Measurements from ENCODE around the gene COQ10A. TPM values are rescaled to one million over a fixed set of nuclear protein-coding genes. Genes with fewer than 3 reads are reported as not detected.

The COQ10A gene
- total RNA-seq, 6 experiments from 2014 or later, result 5.5 to 25.1 (median 13.0) TPM

- no peak for DNase-seq
- H3K36me3 ChIP-seq, result peaks cover 0 to 44% (median 21%) of the 10 kb centered on the region in 4 donors
- no peak for ATAC-seq
- TF ChIP-seq CTCF (IDR thresholded peaks at IDR 0.05) (no peak), POLR2A (IDR thresholded peaks at IDR 0.05) (no peak)
- no peak overlapping the region for H3K27ac ChIP-seq
- no peaks in the 10 kb centered on the region for H3K9me3 ChIP-seq
- no peak overlapping the region for H3K4me3 ChIP-seq
- WGBS (ENCODE audit: insufficient coverage, low coverage, low lambda C conversion rate, missing lambda C conversion rate), result 91% methylated on average over 3 of the region's 3 CpGs
- intact Hi-C loops (cut with DNase I), result no loop called here
- peaks cover 0 to 13% (median 5%) of the 10 kb centered on the region in 4 donors for H3K4me1 ChIP-seq
- no peaks in the 10 kb centered on the region for H3K27me3 ChIP-seq
Observed at GRCh38 chr12:56317675-56318074, 50.9 kb downstream of the COQ10A start.

Other genes starting within 250 kb of the COQ10A start
- gene IKZF4, start 245.9 kb upstream of the COQ10A start, total RNA-seq, result 1 to 10 TPM in 5 of 6 experiments, under 1 TPM in 1; 0.99 to 2.6 (median 2.3) TPM
- gene RPS26, start 225.0 kb upstream of the COQ10A start, total RNA-seq, result 100 to 1,000 TPM in 2 of 6 experiments, 10 to 100 TPM in 4; 17.2 to 600 (median 24.9) TPM
- gene ERBB3, start 186.8 kb upstream of the COQ10A start, total RNA-seq, result 100 to 1,000 TPM in 1 of 6 experiments, 10 to 100 TPM in 5; 39.1 to 139 (median 66.9) TPM
- gene PA2G4, start 162.4 kb upstream of the COQ10A start, total RNA-seq, result 10 to 100 TPM; 29.7 to 82.4 (median 36.6) TPM
- gene RPL41, start 150.3 kb upstream of the COQ10A start, total RNA-seq, result 1,000 to 10,000 TPM in 4 of 6 experiments, 100 to 1,000 TPM in 2; 516 to 1,547 (median 1,257) TPM
- gene ZC3H10, start 148.7 kb upstream of the COQ10A start, total RNA-seq, result 1 to 10 TPM; 1.7 to 5.4 (median 3.2) TPM
- 100 to 1,000 TPM in 1 of 6 experiments, 10 to 100 TPM in 5; 56.5 to 117 (median 70.3) TPM for gene ESYT1, start 138.7 kb upstream of the COQ10A start, total RNA-seq
- 10 to 100 TPM in 5 of 6 experiments, 1 to 10 TPM in 1; 4.9 to 18.7 (median 12.6) TPM for gene MYL6B, start 114.4 kb upstream of the COQ10A start, total RNA-seq
- 100 to 1,000 TPM; 409 to 644 (median 490) TPM for gene MYL6, start 108.6 kb upstream of the COQ10A start, total RNA-seq
- gene SMARCC2, start 77.5 kb upstream of the COQ10A start, total RNA-seq, result 10 to 100 TPM; 17.9 to 40.8 (median 25.7) TPM
- gene RNF41, start 45.0 kb upstream of the COQ10A start, total RNA-seq, result 10 to 100 TPM; 10.6 to 23.0 (median 12.3) TPM
- 10 to 100 TPM; 10.3 to 24.3 (median 14.8) TPM for gene NABP2, start 42.6 kb upstream of the COQ10A start, total RNA-seq
- 100 to 1,000 TPM in 3 of 6 experiments, 10 to 100 TPM in 3; 39.7 to 209 (median 110) TPM for gene SLC39A5, start 36.9 kb upstream of the COQ10A start, total RNA-seq
- 10 to 100 TPM; 10.6 to 16.1 (median 12.2) TPM for gene ANKRD52, start 8.6 kb upstream of the COQ10A start, total RNA-seq
- gene CS, start 33.4 kb downstream of the COQ10A start, total RNA-seq, result 100 to 1,000 TPM in 1 of 6 experiments, 10 to 100 TPM in 5; 45.6 to 109 (median 61.2) TPM
- gene CNPY2, start 49.0 kb downstream of the COQ10A start, total RNA-seq, result 10 to 100 TPM; 63.7 to 93.7 (median 76.5) TPM
- 100 to 1,000 TPM in 1 of 6 experiments, 10 to 100 TPM in 5; 21.7 to 109 (median 57.7) TPM for gene PAN2, start 67.1 kb downstream of the COQ10A start, total RNA-seq
- gene IL23A, start 71.9 kb downstream of the COQ10A start, total RNA-seq, result not detected
- 100 to 1,000 TPM in 4 of 6 experiments, 10 to 100 TPM in 2; 82.8 to 182 (median 108) TPM for gene STAT2, start 93.2 kb downstream of the COQ10A start, total RNA-seq
- gene APOF, start 95.9 kb downstream of the COQ10A start, total RNA-seq, result 100 to 1,000 TPM; 110 to 270 (median 205) TPM
- gene TIMELESS, start 182.5 kb downstream of the COQ10A start, total RNA-seq, result 10 to 100 TPM in 2 of 6 experiments, 1 to 10 TPM in 4; 8.0 to 10.8 (median 9.1) TPM
- under 1 TPM in 5 of 6 experiments, not detected in 1; 0.42 to 0.91 (median 0.76) TPM for gene MIP, start 187.7 kb downstream of the COQ10A start, total RNA-seq
- gene SPRYD4, start 201.6 kb downstream of the COQ10A start, total RNA-seq, result 10 to 100 TPM in 1 of 6 experiments, 1 to 10 TPM in 5; 4.7 to 11.1 (median 7.8) TPM
- gene GLS2, start 221.2 kb downstream of the COQ10A start, total RNA-seq, result 100 to 1,000 TPM in 2 of 6 experiments, 10 to 100 TPM in 4; 37.2 to 267 (median 72.7) TPM

Data from right lobe of liver (tissue), 6 donors.